ENCODE results near the gene SERHL2. TPM values are rescaled to one million over a fixed set of nuclear protein-coding genes. Genes with fewer than 3 reads are reported as not detected.
"Not testable (repeated sequence)": the region's sequence is repeated elsewhere in the genome, so short reads cannot be mapped to it uniquely, and the experiment has no call there.

SERHL2 gene
- total RNA-seq, 1 donor from 2014 or later, result 4.4 TPM

DNA sequence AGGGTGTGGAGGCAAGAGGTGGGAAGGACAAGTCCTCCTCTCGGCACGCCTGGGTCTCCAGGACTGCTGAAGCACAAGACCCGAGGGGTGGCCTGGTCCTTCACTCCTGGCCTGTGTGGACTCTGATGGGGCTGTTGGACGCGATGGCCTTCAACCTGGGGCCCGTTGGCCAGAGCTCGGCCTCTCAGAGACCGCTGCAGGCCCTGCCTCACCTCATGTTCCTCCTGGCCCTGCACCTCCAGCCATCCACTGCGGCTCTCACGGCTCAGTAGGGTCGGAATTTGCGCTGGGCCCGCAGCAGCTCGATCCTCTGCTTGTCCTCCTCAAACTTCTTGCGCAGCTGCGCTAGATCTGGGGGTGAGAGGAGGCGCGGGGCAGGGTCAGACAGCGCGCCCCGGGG lies 20.7 kb downstream of the SERHL2 start:
- not testable (repeated sequence) for H3K4me3 ChIP-seq

DNA sequence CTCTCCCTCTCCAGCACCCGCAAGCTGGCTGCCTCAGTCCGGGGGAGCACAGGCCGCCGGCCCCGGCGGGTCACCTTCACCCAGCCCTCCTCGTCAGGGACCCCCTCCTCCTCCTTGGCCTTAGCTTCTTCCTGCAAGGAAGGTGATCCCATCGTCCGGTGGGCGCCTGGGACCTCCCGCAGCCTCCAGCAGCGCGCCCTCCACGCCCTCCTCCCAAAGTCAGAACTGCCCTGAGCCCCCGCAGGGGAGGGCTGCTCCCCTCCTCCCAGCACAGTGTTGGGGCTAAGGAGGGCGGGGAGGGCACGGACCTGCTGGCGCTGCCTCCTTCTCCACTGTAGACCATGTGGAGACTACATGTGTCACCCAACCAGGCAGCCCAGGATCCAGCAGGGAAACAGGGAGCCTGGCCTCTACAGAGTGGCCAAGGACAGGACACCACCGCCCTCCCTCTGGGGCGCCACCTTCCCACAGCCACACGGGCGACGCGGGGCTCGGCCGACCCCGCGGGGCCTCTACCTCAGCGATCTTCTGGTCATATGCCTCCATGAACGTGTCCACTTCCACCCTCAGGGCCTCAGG lies 22.3 kb downstream of the SERHL2 start:
- H3K9me3 ChIP-seq; H3K4me1 ChIP-seq; H3K27me3 ChIP-seq; H3K4me3 ChIP-seq; H3K27ac ChIP-seq; DNase-seq (ENCODE audit: extremely low spot score in 2 of 2); intact Hi-C loops (cut with DNase I): not testable (repeated sequence)
- peaks cover 0 to 20% of the 10 kb centered on the region in 2 donors for H3K36me3 ChIP-seq

More for the DNA sequence above, 20.7 kb downstream of the SERHL2 start:
- H3K9me3 ChIP-seq; H3K4me1 ChIP-seq; DNase-seq (ENCODE audit: extremely low spot score in 2 of 2); intact Hi-C loops (cut with DNase I); H3K27me3 ChIP-seq; H3K27ac ChIP-seq: not testable (repeated sequence)
- H3K36me3 ChIP-seq, result peaks cover 0 to 20% of the 10 kb centered on the region in 2 donors

DNA sequence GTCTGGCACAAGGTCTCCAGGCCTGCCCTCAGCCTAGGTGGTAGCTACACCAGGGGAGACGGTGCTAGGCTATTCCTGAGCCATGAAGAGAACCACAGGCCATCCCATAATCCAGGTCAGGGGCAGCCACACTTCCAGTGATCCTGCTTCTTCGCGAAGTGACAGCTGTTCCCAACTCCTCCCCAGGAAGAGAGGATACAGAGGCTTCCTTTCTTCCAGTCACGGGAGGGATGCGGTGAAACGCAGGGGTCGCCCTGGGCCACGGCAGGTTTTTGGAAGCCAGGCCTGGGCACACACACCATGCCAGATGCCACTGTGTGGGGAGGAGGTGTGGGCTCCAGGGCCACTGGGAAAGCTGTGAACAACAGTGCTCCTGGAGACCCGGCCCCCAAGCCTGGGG lies 23.4 kb downstream of the SERHL2 start:
- H3K4me3 ChIP-seq; H3K27ac ChIP-seq; DNase-seq (ENCODE audit: extremely low spot score in 2 of 2); intact Hi-C loops (cut with DNase I); H3K9me3 ChIP-seq; H3K27me3 ChIP-seq: not testable (repeated sequence)
- Histone ChIP-seq H3K4me1 (peaks cover 12% of the 10 kb centered on the region), H3K36me3 (peaks cover 0 to 20% of the 10 kb centered on the region in 2 donors)

DNA sequence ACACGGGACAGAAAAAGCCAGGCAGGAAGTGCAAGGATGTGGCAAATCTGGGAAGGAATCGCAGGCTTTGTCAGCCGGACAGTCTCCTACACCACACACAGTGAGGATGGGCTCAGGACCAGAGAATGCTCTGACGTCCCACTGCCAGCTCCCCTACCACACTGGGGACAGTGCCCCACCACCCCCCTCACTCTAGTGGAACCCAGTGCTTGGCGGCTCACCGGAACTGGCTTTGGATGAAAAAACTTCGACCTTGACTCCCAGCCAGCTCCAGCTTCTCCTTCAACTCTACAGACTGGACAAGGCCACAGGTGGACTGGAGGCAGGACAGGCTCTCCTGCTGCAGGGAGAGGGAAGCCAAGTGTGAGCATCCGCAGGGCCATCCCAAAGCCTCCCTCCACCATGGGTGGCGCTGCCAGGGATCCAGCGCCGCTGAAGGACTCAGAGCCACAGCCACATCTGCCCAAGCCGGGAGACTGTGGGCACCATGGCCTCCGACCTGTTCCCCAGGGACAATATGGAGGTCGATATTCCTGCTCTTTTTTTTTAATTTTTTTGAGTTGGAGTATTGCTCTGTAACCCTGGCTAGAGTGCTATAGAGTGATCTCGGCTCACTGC lies 24.0 kb downstream of the SERHL2 start:
- Histone ChIP-seq H3K27ac (no peak overlapping the region), H3K4me3 (no peak overlapping the region), H3K36me3 (peaks cover 0 to 16% of the 10 kb centered on the region in 2 donors), H3K27me3 (no peaks in the 10 kb centered on the region), H3K4me1 (peaks cover 17% of the 10 kb centered on the region), H3K9me3 (no peaks in the 10 kb centered on the region)
- TF ChIP-seq POLR2AphosphoS5 (IDR thresholded peaks at IDR 0.05; ENCODE audit: insufficient read depth in 1 of 2, low read depth in 1 of 2) (no peak), POLR2A (IDR thresholded peaks at IDR 0.05) (no peak)
- TF ChIP-seq, protein P1, sequence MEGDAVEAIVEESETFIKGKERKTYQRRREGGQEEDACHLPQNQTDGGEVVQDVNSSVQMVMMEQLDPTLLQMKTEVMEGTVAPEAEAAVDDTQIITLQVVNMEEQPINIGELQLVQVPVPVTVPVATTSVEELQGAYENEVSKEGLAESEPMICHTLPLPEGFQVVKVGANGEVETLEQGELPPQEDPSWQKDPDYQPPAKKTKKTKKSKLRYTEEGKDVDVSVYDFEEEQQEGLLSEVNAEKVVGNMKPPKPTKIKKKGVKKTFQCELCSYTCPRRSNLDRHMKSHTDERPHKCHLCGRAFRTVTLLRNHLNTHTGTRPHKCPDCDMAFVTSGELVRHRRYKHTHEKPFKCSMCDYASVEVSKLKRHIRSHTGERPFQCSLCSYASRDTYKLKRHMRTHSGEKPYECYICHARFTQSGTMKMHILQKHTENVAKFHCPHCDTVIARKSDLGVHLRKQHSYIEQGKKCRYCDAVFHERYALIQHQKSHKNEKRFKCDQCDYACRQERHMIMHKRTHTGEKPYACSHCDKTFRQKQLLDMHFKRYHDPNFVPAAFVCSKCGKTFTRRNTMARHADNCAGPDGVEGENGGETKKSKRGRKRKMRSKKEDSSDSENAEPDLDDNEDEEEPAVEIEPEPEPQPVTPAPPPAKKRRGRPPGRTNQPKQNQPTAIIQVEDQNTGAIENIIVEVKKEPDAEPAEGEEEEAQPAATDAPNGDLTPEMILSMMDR (IDR thresholded peaks at IDR 0.05), result no peak
- DNase-seq (ENCODE audit: extremely low spot score in 2 of 2), result no peak
- intact Hi-C loops (cut with DNase I), result no loop called here

DNA sequence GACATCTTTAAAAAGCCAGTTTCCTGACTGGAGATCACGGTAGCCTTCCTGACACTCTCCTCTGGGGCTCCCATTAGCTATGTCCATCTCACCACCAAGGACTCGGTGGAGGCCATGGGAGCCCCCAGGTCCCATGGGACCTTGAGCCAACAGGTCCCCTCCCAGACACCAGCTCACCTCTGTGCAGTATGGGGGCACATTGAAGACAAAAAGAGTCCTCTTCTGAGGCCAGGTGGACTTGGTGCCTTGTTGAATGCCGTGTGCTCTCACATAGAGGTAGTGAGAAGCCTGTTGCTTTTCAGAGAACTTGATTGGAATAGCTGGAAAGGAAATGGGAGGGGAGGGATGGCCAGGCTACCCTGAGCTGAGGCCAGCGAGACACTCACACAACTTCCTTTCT lies 26.3 kb downstream of the SERHL2 start:
- Histone ChIP-seq H3K36me3 (peaks cover 0 to 23% of the 10 kb centered on the region in 2 donors), H3K4me1 (peaks cover 17% of the 10 kb centered on the region)
- H3K27ac ChIP-seq; intact Hi-C loops (cut with DNase I); H3K27me3 ChIP-seq; H3K4me3 ChIP-seq; H3K9me3 ChIP-seq; DNase-seq (ENCODE audit: extremely low spot score in 2 of 2): not testable (repeated sequence)

DNA sequence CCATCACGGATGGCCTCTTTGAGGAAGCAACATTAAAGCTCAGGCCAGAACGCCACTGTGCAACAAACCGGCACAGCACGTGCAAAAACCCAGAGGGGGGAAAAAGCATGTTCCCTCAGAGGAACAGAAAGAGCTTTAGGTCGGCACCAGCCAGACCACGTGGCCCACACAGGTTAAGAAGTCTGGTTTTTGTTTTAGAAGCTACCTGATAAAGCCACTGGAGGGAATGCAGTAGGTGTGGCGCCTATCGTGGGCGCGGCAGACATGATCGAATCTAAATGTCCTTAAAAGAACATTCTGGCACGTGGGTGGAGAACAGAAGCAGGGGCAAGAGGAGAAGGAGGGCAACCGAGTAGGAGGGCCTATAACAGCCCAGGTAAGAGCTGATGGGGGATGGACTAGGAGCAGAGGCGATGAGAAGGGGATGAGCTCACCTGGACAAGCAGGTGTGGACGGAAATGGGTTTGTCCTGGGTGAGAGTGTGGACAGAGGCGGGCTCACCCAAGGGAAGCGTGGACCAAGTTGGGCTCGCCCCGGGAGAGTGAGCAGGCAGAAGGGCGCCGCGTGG lies 27.5 kb downstream of the SERHL2 start:
- DNase-seq (ENCODE audit: extremely low spot score in 2 of 2); H3K9me3 ChIP-seq; intact Hi-C loops (cut with DNase I); H3K27me3 ChIP-seq: not testable (repeated sequence)
- peaks cover 0 to 36% of the 10 kb centered on the region in 2 donors for H3K36me3 ChIP-seq
- peak overlapping the region; percentile 75 for H3K27ac ChIP-seq
- peak overlapping the region; percentile 69 to 84 for H3K4me3 ChIP-seq
- peaks cover 17% of the 10 kb centered on the region for H3K4me1 ChIP-seq

DNA sequence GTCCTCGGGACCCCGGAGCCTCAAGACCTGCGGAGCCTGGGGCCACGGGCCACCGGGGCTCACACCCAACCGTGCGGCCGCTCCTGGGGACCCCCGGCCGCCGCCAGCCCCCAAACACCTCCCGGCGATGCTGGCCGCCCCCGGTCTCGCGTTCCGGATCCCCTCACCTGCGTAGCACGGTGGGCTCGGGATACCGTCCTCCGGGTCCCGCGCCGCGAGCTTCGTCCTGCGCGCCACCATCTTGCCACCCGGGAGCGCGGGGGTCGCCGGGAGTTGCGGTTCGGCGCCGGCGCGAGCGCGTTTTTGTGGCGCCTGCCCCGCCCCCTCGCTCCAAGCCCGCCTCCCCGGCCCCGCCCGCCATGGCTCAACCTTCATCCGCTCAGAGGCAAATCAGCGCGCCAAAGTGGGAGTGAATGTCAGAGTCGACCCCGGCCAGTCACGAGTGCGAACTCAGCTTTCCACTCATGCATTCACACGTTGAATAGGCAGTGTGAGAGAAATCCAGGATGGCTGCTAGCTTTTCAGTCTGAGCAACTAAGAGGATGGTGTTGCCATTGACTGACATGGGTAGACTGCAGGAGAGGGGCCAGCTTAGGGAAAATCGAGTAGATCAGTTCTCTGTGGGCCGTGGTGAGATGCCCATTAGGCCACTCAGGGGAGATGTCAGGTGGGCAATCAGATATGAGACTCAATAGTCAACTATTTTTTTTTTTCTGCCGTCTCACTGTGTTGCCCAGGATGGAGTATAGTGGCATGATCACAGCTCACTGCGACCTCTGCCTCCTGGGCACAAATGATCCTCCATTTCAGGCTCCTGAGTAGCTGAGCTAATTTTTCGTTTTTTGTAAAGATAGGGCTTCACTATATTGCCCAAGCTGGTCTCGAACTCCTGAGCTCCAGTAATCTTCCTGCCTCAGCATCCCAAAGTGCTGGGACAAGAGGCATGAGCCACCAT lies 28.3 kb downstream of the SERHL2 start:
- TF ChIP-seq POLR2AphosphoS5 (IDR thresholded peaks at IDR 0.05; ENCODE audit: insufficient read depth in 1 of 2, low read depth in 1 of 2), result peak in 1 of 2 donors; percentile 32
- TF ChIP-seq, protein P1 (IDR thresholded peaks at IDR 0.05), result no peak
- H3K4me1 ChIP-seq, result peaks cover 17% of the 10 kb centered on the region
- H3K36me3 ChIP-seq, result peaks cover 0 to 43% of the 10 kb centered on the region in 2 donors
- DNase-seq (ENCODE audit: extremely low spot score in 2 of 2), result no peak
- H3K27ac ChIP-seq, result peak overlapping the region; percentile 75
- intact Hi-C loops (cut with DNase I), result no loop called here
- H3K9me3 ChIP-seq, result no peaks in the 10 kb centered on the region
- no peaks in the 10 kb centered on the region for H3K27me3 ChIP-seq
- peak overlapping the region; percentile 69 to 84 for H3K4me3 ChIP-seq

Measured in vagina (tissue), 2 donors.